ENCODE measurements around the gene MRPL36. TPM values are rescaled to one million over a fixed set of nuclear protein-coding genes. Genes with fewer than 3 reads are reported as not detected.

The MRPL36 gene
- total and polyA plus RNA-seq, 9 of the 15 experiments (the other 6 are each of a cell fraction or from before 2014, with no cell fraction given): 78.3 to 557 (median 124) TPM

- no peak for TF ChIP-seq ZBTB5 (IDR thresholded peaks at IDR 0.05)
- no peak for TF ChIP-seq TRIM28 (IDR thresholded peaks at IDR 0.05)
Observed at GRCh38 chr5:1824109-1824821, 24.6 kb upstream of the MRPL36 start (continued).

GRCh38 chr5:1823381-1824034 is 23.9 kb upstream of the MRPL36 start:
- POLR2A ChIA-PET: interaction anchor here (0.8 kb wide), 1 partner anchor 13 kb away, joined by 3 read pairs; no protein-coding TSS in a partner anchor
- H3K79me2 ChIP-seq (ENCODE audit: control insufficient read depth, insufficient read depth, low read length): 0 out of 3 replicates have a peak, but pooled peaks cover 3% of the 10 kb centered on the region
- in situ Hi-C loops (cut with MboI): no loop called here
- no peak overlapping the region for H3K9ac ChIP-seq (ENCODE audit: insufficient read depth in 1 of 2, low read depth in 2 of 2, low read length in 2 of 2)
- BruUV-seq (replicated peaks): no TSS peak
- intact Hi-C loops (cut with micrococcal nuclease): no loop called here
- H3K4me3 ChIP-seq: no peak overlapping the region
- H3K9me1 ChIP-seq (ENCODE audit: control insufficient read depth, insufficient read depth, low read length): no peaks in the 10 kb centered on the region
- 95% methylated on average over 12 of the region's 12 CpGs for whole genome bisulfite sequencing (ENCODE audit: insufficient coverage, low coverage, missing lambda C conversion rate)
- CTCF ChIA-PET (ENCODE audit: low intra/inter-chr PET ratio): no interaction called here
- H3K4me2 ChIP-seq (ENCODE audit: insufficient read depth, low read length): no peak overlapping the region
- H3K36me3 ChIP-seq (ENCODE audit: control insufficient read depth, insufficient read depth, low read length): peaks cover 81% of the 10 kb centered on the region
- TF ChIP-seq TARDBP (IDR thresholded peaks at IDR 0.05) (no peak), TCFL5 (CRISPR knock-in tag; conservative IDR thresholded peaks at IDR 0.05) (no peak), ZNF232 (CRISPR knock-in tag; IDR thresholded peaks at IDR 0.05) (no peak)
- 0 out of 2 replicates have a peak, but pooled peaks cover 7% of the 10 kb centered on the region for H4K20me1 ChIP-seq (replicated peaks; ENCODE audit: control insufficient read depth, insufficient read depth, low read length)
- H3K27ac ChIP-seq (ENCODE audit: extremely low read depth, low read depth, low read length): no peak overlapping the region
- H2AFZ ChIP-seq (ENCODE audit: low read depth, low read length): no peak overlapping the region
- peaks cover 0 to 19% of the 10 kb centered on the region in 2 experiments; a peak in 2 of 5 replicates for H3K4me1 ChIP-seq (replicated peaks in 1 of 2; ENCODE audit: control insufficient read depth in 2 of 2, insufficient read depth in 2 of 2, low read length in 2 of 2)
- H3K27me3 ChIP-seq (ENCODE audit: control insufficient read depth in 2 of 2, insufficient read depth in 2 of 2, low read length in 2 of 2): no peaks in the 10 kb centered on the region
- H3K9me3 ChIP-seq (replicated peaks; ENCODE audit: control insufficient read depth, insufficient read depth, low read depth, low read length): no peaks in the 10 kb centered on the region
- DNase-seq (ENCODE audit: extremely low read depth in 1 of 4, low spot score in 3 of 4): no peak
- ATAC-seq: no peak
- no peak for FAIRE-seq

Data from K562 (cell line).